ENCODE measurements around the gene TSACC.
"Not testable (repeated sequence)": the region's sequence is repeated elsewhere in the genome, so short reads cannot be mapped to it uniquely, and the experiment has no call there.

The TSACC gene

GRCh38 chr1:156338180-156338976, at the start of gene TSACC, which contains the start of gene CCT3:
Gene TSACC (plus strand): TSS chr1:156338526. CDS start chr1:156339758, 1,232 bp downstream.
Gene CCT3 (minus strand): TSS chr1:156338292. CDS start chr1:156338184, 108 bp downstream.
- DNase-seq (ENCODE audit: low spot score): peak; percentile 100

DNA sequence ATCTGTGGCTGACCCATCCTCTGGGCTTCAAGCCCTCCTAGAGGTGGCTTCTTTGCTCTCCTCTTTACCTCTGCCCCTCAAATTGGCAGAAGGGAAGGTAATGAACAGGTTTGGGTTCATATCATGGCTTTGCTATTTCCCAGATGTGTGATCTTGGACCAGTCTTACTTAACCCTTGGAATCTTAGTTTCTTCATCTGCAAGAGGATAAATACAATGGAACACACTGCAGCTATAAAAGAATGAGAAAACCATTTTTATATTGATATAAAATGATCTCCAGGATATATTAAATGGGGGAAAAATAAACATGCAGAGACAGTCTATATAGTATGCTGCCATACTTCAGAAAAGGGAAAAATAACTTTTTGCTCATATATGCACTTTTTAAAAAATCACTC, 48.5 kb upstream of the TSACC start:
- DNase-seq (ENCODE audit: low spot score): no peak

DNA sequence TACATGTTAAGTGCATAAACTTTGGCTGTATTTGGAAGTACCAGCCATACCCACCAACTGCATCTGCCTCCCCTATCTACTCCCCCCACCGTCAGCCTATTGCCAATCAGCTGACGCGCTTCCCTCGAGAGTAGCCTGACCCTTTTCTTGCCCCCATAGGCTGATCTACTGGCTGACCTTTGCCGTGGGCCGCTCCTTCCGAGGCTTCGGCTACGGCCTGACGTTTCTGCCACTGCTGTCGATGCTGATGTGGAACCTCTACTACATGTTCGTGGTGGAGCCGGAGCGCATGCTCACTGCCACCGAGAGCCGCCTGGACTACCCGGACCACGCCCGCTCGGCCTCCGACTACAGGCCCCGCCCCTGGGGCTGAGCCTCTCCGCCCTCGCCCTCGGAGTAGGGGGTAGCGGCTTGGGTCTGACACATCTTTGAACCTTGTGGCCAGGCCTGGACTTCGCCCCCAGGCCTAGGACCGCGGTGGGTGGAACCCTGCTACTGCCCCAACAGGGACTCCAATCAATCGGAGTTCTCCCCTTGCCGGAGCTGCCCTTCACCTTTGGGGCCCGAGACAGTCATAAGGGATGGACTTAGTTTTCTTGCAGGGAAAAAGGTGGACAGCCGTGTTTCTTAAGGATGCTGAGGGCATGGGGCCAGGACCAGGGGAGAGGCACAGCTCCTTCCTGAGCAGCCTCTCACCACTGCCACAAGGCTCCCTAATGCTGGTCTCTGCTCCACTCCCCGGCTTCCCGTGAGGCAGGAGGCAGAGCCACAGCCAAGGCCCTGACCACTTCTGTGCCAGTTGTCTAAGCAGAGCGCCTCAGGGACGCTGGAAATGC, 46.9 kb upstream of the TSACC start:
- DNase-seq (ENCODE audit: low spot score): peak; percentile 82

DNA sequence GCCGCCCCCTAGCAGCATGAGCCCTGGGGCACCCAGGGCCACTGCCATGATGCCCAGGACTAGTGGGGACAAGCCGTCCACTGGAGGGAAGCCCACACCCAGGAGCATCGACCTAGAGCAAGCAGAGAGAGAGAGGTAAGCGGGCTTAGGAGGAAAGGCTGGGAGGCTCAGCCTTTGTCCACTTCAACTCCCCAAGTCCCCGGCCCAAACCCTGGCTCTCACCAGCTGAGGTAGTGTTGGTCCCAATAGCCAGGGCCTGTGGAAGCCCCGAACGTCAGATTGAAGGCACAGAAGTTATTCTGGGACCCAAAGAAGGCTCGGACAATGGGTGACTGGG, 45.3 kb upstream of the TSACC start:
- no peak for DNase-seq (ENCODE audit: low spot score)

DNA sequence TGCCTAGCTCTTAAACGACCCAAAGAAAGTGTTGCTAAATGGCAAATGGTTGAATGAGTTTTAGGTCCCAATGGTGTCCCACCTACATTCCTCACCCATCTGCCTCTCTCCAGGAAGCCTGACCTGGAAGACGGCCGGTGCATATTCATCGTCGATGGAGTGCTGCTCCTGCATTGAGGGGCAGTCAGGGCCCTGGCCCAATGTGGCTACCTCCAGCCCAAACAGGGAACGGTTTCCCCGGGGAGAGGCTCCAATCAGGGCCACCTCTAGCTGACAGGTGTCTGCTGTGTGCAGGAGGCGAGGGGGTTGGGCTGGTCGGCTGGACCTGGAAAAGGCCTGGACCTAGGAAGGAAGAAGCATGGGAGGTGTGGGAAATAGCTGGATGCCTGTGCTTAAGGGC, 44.4 kb upstream of the TSACC start:
- no peak for DNase-seq (ENCODE audit: low spot score)

- DNase-seq (ENCODE audit: low spot score): peak; percentile 77
These were observed 42.9 kb upstream of the TSACC start, which contains the start of gene GLMP for GRCh38 chr1:156295391-156295947. Gene GLMP (minus strand): TSS chr1:156295679. CDS start chr1:156295645, 34 bp downstream.

DNA sequence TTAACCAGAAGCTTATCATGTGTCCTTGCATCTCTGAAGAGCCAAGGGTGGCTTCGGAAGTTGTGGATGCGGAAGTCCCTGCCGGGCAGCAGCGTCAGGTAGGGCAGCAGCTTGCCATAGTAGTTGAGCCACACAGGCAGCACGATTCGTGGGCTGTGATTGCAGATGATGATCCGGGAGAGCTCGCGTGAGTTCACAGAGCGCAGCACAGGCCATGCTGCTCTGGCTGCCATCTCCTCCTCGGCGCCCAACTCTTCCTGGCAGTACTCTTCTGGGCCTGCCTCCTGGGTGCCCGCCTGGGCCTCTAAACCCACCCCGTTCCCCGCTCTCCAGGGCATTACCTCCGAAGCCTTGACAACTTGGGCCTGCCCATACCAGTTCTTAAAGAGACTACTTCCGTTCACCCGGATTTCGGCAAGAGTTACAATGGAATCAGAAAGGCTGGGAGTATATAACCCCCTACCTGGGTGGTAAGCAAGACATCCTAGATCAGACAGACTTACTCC, 39.4 kb upstream of the TSACC start, which contains the start of gene VHLL:
VHLL (minus strand) TSS at position 456 of the 506 bp plus-strand sequence; CDS start at position 338, 118 bp downstream.
- no peak for DNase-seq (ENCODE audit: low spot score)

DNA sequence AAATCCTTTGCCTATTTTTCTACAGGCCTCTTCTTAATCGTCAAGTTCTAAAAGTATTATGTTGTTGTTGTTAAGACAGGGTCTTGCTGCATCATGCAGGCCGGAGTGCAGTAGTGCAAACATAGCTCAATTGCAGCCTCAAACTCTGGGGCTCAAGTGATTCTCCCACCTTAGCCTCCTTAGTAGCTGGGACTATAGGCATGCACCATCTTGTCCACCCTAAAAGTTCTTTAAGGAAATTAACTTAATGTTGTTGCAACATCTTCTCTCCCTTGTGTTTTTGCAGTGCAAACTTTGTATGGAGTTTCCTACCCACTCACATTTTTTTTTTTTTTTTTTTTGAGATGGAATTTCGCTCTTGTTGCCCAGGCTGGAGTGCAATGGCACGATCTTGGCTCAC, 35.1 kb upstream of the TSACC start:
- DNase-seq (ENCODE audit: low spot score): no peak

GRCh38 chr1:156305215-156305614, 33.1 kb upstream of the TSACC start:
- no peak for DNase-seq (ENCODE audit: low spot score)

DNA sequence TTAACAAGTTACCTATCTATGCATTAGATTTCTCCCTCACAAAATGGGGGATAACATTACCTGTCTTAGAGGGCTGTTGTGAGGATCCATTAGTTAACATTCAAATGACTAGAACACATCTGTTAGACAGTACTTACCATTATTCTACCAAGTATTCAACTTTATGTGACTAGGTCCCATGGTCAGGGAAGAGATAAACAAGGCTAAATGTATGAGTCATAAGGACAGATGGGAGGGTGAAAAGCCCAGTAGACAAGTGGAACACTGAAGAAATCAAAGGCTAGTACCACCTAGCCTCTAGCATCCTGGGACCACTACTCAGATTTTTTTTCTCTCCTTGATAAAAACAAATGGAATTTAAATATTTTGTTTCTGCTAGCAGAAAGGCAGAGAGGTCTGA, 30.2 kb upstream of the TSACC start:
- no peak for DNase-seq (ENCODE audit: low spot score)

GRCh38 chr1:156310962-156311361, 27.4 kb upstream of the TSACC start:
- no peak for DNase-seq (ENCODE audit: low spot score)

- DNase-seq (ENCODE audit: low spot score): no peak
These were observed 21.4 kb upstream of the TSACC start for GRCh38 chr1:156316909-156317308.

- DNase-seq (ENCODE audit: low spot score): no peak
These were observed 18.7 kb upstream of the TSACC start for GRCh38 chr1:156319664-156320063.

DNA sequence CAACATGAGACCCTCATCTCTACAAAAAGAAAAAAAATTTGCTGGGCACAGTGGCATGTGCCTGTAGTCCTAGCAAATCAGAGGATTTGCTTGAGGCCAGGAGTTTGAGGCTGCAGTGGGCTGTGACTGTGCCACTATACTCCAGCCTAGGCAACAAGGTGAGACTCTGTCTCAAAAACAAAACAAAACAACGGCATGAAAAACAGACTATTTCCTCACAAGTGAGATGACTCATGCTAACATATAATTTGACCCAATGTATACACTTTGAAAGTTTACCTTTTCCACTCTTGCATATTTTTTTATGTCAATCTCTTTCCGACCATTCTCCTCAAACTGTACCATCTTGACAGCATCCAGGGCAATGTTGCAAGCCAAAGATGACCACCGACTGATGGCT, 17.8 kb upstream of the TSACC start:
- no peak for DNase-seq (ENCODE audit: low spot score)

- DNase-seq (ENCODE audit: low spot score): not testable (repeated sequence)
These were observed 15.1 kb upstream of the TSACC start for GRCh38 chr1:156323179-156323578.

DNA sequence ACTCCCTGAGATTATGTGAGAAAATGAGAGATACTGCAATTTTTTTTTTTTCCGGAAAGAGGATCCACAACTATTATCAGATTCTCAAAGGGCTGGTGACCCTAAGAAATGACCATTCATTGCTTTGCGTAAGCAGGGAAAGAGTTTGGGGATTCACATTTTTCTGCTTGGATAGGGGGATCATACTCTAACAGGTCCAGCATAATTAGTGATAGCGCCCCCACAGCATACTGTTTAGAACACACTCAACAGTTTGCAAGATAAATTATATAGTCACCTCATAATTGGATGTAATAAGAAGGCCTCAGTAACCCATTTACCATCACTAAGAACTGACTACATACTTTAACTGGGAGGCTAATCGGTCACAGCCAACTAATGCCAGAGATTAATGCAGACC, 2.1 kb upstream of the TSACC start:
- DNase-seq (ENCODE audit: low spot score): no peak

GRCh38 chr1:156337052-156337887, 1.1 kb upstream of the TSACC start:
- DNase-seq (ENCODE audit: low spot score): no peak

DNA sequence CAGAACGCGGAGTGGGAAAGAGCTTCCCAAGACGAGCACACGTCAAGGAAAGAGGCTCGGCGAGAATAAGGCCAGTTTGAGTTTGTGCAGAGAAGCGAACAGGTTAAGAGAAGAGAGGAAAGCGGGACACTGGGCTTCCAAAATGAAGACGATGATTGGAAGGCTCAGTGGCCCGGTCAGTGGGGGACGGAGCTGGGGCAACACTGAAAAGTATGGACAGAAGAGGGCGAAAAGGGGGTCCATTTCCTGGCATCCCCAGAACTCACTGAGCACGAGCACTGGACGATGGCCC, 492 bp upstream of the TSACC start:
- DNase-seq (ENCODE audit: low spot score): no peak

DNA sequence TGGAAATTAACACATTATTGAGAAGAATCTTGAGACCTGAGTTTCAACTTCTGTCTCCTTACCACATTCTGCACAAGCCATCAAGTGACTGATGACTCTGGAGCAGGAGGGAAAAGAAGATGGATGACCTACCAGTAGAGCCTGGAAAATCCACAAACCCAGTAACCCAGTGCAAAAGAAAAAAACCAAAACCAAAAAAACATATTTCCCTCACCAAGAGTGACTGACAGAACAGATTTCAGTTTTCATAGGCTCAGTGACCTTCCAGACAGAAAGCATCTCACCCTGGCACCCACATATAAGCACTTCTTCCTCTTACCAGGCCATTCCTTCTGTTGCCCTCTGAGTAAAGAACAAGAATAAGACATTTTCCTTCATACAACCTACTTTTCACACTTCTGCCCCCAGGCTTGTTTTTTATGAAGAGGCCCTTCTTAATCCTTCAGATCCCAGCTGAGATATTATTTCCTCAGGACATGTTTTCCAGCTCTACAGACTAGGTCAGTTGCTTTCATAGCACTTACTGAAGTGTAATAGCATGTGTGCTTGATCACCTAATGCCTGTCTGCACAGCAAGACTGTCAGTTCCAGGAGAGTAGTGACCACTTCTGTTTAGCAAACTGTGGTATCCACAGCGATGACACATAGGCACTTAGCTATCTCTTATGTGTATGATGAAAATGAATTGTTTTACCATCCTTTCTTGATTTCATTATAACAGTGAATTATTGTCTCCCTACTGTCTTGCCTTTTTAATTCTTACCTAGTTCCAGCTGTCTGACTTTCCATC, 4.0 kb downstream of the TSACC start:
- no peak for DNase-seq (ENCODE audit: low spot score)

GRCh38 chr1:156344409-156344808, 6.1 kb downstream of the TSACC start:
- DNase-seq (ENCODE audit: low spot score): no peak

DNA sequence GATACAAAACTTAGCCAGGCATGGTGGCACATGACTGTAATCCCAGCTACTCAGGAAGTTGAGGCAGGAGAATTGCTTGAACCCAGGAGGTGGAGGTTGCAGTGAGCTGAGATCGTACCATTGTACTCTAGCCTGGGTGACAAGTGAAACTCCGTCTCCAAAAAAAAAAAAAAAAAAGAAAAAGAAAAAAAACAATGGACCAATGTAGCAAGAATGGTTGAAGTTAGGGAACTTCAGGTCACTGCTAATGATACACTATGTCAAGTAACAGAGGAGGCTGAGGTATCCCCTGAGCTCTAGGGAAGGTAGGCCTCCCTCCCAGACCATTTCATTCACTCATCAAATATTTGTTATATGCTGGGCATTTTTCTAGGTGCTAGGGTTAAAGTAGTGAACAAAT, 7.7 kb downstream of the TSACC start:
- DNase-seq (ENCODE audit: low spot score): not testable (repeated sequence)

All from putamen (tissue), 1 donor.